Muscle of leg (tissue), 11 donors: Measurements from ENCODE around the gene FBXL16. TPM values are rescaled to one million over a fixed set of nuclear protein-coding genes. Genes with fewer than 3 reads are reported as not detected.
A peak's percentile ranks its signal among the peaks of the same experiment; 100 is the strongest.

Source experiments
- DNase-seq: peaks from one replicate; pipeline ENCODE4 v3.0.0; 2013
- H3K27ac ChIP-seq: one replicate; pipeline ENCODE4 v1.5.1; 2013; ENCODE audit warnings: mild to moderate bottlenecking, low read length, control low read depth
- H3K27me3 ChIP-seq: one replicate; pipeline ENCODE4 v1.6.1; 2013; ENCODE audit warnings: low read length; ENCODE audit not compliant: control insufficient read depth, insufficient read depth
- H3K36me3 ChIP-seq: one replicate; pipeline ENCODE4 v1.6.1; 2013; ENCODE audit warnings: low read length; ENCODE audit not compliant: control insufficient read depth, insufficient read depth
- H3K4me1 ChIP-seq: one replicate; pipeline ENCODE4 v1.6.1; 2013; ENCODE audit warnings: low read length; ENCODE audit not compliant: control insufficient read depth, insufficient read depth
- H3K4me3 ChIP-seq: one replicate; pipeline ENCODE4 v1.5.1; 2013; ENCODE audit warnings: low read length, control low read depth
- H3K9me3 ChIP-seq: replicated peaks from 2 replicates; pipeline ENCODE4 v1.6.1; 2013; ENCODE audit warnings: low read depth, low read length; ENCODE audit not compliant: control insufficient read depth
- WGBS: methylation state at CpG from one replicate; pipeline ENCODE4 v1.1.5; 2013; ENCODE audit warnings: missing lambda C conversion rate; ENCODE audit not compliant: insufficient coverage; 5-methylcytosine and 5-hydroxymethylcytosine counted together
- polyA plus RNA-seq, 8 donors: library from polyadenylated mRNA; unstranded; fragments of 120-200 nt; gene quantifications; one replicate each; pipeline versions ENCODE4 v1.2.1 to v1.2.3, GENCODE V29; 2013; ENCODE audit warnings: inconsistent platforms in 1 of 8, low replicate concordance in 1 of 8; ENCODE audit not compliant: insufficient read length in 8 of 8, insufficient read depth in 1 of 8
- total RNA-seq: library from RNA; stranded (reverse); fragments of 120-200 nt; gene quantifications from one replicate; pipeline ENCODE4 v1.2.4, GENCODE V29; 2013

Gene FBXL16
- total and polyA plus RNA-seq, 9 donors: 0.18 to 0.87 (median 0.42) TPM; not detected in 1

DNA sequence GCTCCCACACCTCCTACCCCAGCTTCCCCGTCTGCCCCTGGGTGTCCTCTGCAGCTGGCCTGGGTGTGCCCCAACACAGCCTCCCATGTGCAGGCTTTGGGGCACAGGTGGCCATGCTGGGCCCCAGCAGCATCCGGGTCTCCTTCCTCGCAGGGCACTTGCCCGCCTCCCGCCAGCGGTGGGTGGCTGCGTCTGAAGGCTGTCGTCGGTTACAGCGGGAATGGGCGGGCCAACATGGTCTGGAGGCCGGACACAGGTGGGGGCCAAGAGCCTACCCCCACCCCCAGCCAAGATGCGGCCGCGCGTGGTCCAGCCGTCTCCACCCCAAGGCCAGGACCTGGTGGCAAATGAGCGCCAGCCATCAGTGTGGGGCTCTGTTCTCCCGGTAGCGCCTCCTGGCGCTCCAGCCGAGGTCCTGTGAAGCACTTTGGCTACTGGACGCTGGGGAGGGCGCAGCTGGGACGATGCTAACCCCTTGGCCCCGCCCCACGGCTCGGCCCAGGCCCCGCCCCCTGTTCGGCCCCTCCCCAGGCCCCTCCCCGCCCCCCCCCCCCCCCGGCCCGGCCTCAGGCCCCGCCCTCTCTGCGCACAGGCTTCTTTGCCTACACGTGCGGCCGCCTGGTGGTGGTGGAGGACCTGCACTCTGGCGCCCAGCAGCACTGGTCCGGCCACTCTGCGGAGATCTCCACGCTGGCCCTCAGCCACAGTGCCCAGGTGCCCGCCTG, 45.0 kb downstream of the FBXL16 start:
- H3K36me3 ChIP-seq: peaks cover 39% of the 10 kb centered on the region
- DNase-seq: peak; percentile 85
- peak overlapping the region; percentile 51 for H3K27ac ChIP-seq
- no peaks in the 10 kb centered on the region for H3K27me3 ChIP-seq
- no peak overlapping the region for H3K4me3 ChIP-seq
- H3K4me1 ChIP-seq: peaks cover 16% of the 10 kb centered on the region
- no peaks in the 10 kb centered on the region for H3K9me3 ChIP-seq
- WGBS: 23% methylated on average over 30 of the region's 43 CpGs

DNA sequence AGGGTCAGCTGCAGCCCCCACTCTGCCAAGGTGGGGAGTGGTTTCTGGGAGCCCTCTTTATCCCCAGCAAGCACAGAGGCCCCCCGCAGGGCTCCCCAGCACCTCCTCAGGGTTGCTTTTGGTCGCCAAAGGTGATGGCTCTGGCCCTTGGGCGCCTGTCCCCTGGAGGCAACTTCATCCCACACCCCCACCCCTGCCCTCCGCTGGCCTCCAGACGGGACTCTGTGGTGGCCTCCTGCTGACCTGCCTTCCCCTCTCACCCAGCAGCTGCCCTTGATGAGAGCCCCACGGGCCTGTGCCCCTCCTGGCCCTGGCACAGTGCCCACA, 45.5 kb downstream of the FBXL16 start:
- peaks cover 43% of the 10 kb centered on the region for H3K36me3 ChIP-seq
- no peak overlapping the region for H3K4me3 ChIP-seq
- peaks cover 16% of the 10 kb centered on the region for H3K4me1 ChIP-seq
- H3K9me3 ChIP-seq: no peaks in the 10 kb centered on the region
- H3K27me3 ChIP-seq: no peaks in the 10 kb centered on the region
- 49% methylated on average over 6 of the region's 6 CpGs for WGBS
- DNase-seq: no peak
- H3K27ac ChIP-seq: peak overlapping the region; percentile 51

DNA sequence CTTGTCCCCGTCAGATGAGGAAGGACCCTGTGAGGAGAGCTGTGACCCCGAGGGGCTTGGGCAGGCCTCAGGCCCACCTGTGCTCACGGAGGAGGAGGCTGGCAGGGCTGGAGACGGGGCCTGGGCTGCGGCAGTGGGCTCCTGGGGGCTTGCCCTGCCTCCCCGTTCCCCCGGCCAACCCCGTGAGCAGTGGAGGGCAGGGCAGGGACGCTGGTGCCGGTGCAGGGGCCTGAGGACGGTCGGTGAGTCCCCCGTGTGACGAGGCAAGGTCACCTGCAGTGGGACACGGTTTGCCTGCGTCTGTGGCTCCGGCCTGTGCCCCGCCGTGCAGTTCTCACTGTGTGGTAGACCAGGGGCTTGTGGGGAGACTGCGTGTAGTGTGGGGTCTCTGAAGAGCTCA, 46.0 kb downstream of the FBXL16 start:
- H3K27me3 ChIP-seq: no peaks in the 10 kb centered on the region
- H3K27ac ChIP-seq: no peak overlapping the region
- H3K4me3 ChIP-seq: no peak overlapping the region
- H3K4me1 ChIP-seq: peaks cover 16% of the 10 kb centered on the region
- H3K9me3 ChIP-seq: no peaks in the 10 kb centered on the region
- DNase-seq: no peak
- H3K36me3 ChIP-seq: peaks cover 43% of the 10 kb centered on the region
- WGBS: 81% methylated on average over 19 of the region's 20 CpGs

DNA sequence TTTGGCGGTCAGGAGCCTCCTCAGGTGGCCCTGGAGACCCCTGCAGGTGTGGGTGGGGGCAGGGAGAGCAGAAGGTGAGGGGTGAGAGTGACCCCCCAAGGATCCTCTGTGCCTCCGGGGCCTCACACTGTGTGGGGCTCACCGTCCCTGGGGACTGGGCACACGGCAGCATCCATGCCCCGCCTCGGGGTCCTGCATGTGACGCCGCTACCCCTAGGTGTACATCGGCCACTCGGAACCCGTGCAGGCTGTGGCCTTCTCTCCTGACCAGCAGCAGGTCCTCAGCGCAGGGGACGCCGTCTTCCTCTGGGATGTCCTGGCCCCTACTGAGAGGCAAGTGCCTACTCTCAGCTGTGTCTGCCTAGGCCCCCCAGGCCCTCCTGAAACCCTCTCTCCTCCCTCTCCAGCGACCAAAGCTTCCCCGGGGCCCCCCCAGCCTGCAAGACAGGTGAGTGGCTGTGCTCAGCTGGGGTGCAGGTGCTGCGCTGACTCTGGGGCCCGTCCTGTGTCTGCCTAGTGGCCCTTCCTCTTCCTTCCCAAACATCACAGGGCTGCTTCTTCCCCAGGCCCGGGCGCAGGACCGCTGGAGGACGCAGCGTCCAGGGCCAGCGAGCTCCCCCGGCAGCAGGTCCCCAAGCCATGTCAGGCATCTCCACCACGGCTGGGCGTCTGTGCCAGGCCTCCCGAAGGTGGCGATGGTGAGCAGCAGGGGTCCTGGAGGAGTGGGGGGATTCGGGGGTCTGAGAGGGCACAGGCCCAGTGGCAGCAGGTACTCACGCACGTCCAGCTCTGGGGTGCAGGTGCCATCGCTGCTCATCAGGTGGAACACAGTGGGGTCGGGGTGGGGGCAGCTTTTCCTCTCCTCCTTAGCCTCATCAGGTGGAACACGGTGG, 46.7 kb downstream of the FBXL16 start:
- WGBS: 86% methylated on average over 33 of the region's 35 CpGs
- H3K4me1 ChIP-seq: peaks cover 16% of the 10 kb centered on the region
- H3K4me3 ChIP-seq: no peak overlapping the region
- no peak overlapping the region for H3K27ac ChIP-seq
- H3K9me3 ChIP-seq: no peaks in the 10 kb centered on the region
- DNase-seq: no peak
- no peaks in the 10 kb centered on the region for H3K27me3 ChIP-seq
- H3K36me3 ChIP-seq: peaks cover 43% of the 10 kb centered on the region

DNA sequence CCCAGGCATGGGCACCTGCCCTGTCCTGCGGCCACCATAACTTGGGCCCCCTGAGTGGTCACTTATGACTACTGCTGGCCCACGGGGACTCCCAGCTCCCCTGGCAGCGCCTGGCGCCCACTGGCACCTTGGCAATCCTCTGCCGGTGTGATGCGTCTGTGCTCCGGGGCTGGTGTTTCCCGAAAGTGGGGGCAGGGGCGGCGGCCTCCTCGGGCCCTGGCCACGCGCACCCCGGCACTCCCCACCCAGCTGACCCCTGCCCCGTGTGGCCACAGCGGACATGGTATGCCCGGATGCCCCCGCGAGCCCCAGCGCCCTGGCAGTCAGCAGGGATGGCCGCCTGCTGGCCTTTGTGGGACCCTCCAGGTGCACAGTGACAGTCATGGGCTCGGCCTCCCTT, 48.1 kb downstream of the FBXL16 start:
- Histone ChIP-seq H3K9me3 (no peaks in the 10 kb centered on the region), H3K4me1 (peaks cover 16% of the 10 kb centered on the region), H3K36me3 (peaks cover 51% of the 10 kb centered on the region), H3K4me3 (no peak overlapping the region), H3K27ac (no peak overlapping the region), H3K27me3 (no peaks in the 10 kb centered on the region)
- 93% methylated on average over 18 of the region's 22 CpGs for WGBS
- no peak for DNase-seq

DNA sequence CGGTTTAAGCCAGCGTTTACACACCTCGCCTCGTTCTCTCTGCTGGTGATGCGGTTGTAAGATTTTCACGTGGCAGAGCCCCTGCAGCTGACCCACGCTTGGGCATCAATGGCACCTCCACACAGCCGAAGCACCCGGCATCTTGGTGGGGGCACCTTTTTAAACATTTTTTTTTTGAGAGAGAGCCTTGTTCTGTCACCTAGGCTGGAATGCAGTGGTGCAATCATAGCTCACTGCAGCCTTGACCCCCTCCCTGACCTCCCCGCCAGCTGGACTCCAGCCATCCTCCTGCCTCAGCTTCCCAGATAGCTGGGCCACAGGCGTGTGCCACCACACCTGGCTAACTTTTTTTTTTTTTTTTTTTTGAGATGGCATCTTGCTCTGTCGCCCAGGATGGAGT, 51.6 kb downstream of the FBXL16 start:
- H3K27ac ChIP-seq: no peak overlapping the region
- H3K27me3 ChIP-seq: no peaks in the 10 kb centered on the region
- H3K4me3 ChIP-seq: no peak overlapping the region
- H3K36me3 ChIP-seq: peaks cover 60% of the 10 kb centered on the region
- H3K9me3 ChIP-seq: no peaks in the 10 kb centered on the region
- no peak for DNase-seq
- WGBS: 86% methylated on average over 10 of the region's 12 CpGs
- H3K4me1 ChIP-seq: peaks cover 8% of the 10 kb centered on the region

DNA sequence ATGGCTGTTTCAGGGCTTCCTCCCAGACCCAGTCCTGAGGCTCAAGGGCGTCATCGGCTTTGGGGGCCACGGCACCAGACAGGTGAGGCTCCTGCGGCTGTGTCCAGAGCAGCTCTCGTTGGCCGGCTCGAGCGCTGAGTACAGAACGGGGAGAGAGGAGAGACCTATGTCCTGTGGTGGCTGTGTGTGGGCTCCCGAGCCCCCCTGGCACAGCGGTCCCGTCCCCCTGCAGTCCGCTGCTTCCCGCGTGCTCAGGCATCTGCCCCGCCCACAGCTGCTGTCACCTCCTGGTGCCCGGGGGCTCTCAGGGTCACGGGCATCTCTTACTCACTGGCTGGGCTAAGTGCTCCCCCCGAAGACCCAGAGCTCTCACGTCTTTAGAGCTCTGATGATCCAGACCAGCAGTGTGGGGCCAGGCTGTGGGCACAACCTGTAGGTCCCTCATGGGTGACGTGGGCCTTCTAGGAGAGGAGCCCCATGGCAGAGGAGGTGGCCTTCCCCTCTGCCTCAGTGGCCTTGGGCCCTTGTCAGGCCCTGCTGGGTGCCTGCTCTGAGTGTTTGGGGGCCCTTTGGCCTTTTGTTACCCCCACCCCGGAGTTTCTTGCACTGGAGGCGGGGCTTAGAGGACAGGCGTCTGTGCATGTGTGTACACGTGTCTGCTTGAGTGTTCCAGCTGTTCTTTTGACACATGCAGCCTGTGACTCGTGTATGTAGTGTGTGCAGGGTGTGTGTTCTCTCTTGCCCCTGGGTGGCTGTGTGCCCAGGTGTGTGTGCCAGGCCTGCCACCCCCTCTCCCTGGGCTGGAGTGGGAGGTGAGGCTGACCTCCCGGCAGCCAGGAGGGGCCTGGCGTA, 52.9 kb downstream of the FBXL16 start:
- Histone ChIP-seq H3K4me1 (peaks cover 20% of the 10 kb centered on the region), H3K9me3 (no peaks in the 10 kb centered on the region), H3K27me3 (no peaks in the 10 kb centered on the region), H3K4me3 (no peak overlapping the region), H3K27ac (no peak overlapping the region), H3K36me3 (peaks cover 47% of the 10 kb centered on the region)
- 89% methylated on average over 23 of the region's 28 CpGs for WGBS
- no peak for DNase-seq

DNA sequence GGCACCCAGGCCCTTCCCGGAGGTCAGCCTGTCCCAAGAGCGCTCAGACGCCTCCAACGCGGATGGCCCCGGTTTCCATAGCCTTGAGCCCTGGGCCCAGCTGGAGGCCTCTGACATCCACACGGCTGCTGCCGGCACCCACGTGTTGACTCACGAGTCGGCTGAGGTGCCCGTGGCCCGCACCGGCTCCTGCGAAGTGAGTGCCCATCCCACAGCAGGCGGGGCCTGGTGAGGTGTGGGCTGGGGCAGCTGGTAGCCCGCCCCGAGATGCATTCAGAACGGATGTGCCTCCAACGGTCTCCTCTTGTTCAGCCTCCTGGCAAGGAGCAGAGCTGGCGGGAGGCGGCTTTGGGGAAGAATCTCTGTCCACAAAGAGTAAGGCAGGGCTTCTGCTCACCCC, 53.8 kb downstream of the FBXL16 start:
- H3K27ac ChIP-seq: no peak overlapping the region
- peaks cover 41% of the 10 kb centered on the region for H3K36me3 ChIP-seq
- no peaks in the 10 kb centered on the region for H3K9me3 ChIP-seq
- peaks cover 27% of the 10 kb centered on the region for H3K4me1 ChIP-seq
- no peak for DNase-seq
- 84% methylated on average over 20 of the region's 22 CpGs for WGBS
- H3K4me3 ChIP-seq: no peak overlapping the region
- no peaks in the 10 kb centered on the region for H3K27me3 ChIP-seq

DNA sequence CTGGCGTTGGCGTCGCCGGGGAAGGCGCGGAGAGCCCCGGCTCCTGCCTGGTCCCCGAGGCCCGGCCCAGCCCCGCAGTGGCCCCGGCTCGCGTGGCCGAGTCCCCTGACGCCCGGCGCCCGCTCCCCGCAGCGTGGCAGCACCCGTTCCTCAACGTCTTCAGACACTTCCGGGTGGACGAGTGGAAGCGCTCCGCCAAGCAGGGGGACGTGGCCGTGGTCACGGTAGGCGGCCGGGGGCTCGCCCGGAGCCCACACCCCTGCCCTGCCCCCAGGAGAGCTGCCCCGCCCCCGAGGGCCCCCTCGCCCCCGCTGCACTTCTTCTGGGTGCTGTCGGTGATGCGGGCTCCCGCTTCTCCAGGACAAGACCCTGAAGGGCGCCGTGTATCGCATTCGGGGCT, 56.0 kb downstream of the FBXL16 start:
- Histone ChIP-seq H3K4me3 (peak overlapping the region; percentile 71), H3K27me3 (no peaks in the 10 kb centered on the region), H3K36me3 (peaks cover 26% of the 10 kb centered on the region), H3K27ac (no peak overlapping the region), H3K4me1 (peaks cover 27% of the 10 kb centered on the region), H3K9me3 (no peaks in the 10 kb centered on the region)
- DNase-seq: no peak
- WGBS: 4% methylated on average over 43 of the region's 44 CpGs
